Activated CD8-positive, alpha-beta T cell treated with anti-CD3 and anti-CD28 coated beads for 36 hours (primary cell): ENCODE measurements around the gene CNTNAP2. TPM values are rescaled to one million over a fixed set of nuclear protein-coding genes. Genes with fewer than 3 reads are reported as not detected.

ENCODE experiments used
- ATAC-seq: fragments of 200-7000 bp; cut with Tn5 transposase; one replicate; pipeline ENCODE4 v1.10.0; 2021; ENCODE audit warnings: mild to moderate bottlenecking, moderate library complexity
- CTCF ChIA-PET: fragments of 350-600 bp; sonication (Branson Sonifier 250); formaldehyde crosslinking; loops from one replicate; lab custom pipeline; 2021; ENCODE audit warnings: antibody characterized with exemption; lab: Charles Lee
- POLR2A ChIA-PET: fragments of 350-600 bp; sonication (Branson Sonifier 250); formaldehyde crosslinking; loops from one replicate; lab custom pipeline; 2021; ENCODE audit warnings: antibody characterized with exemption; lab: Charles Lee
- DNase-seq: peaks from one replicate; pipeline ENCODE4 v3.0.0-alpha.2; 2020
- H3K27ac Mint-ChIP-seq: one replicate; pipeline ENCODE4 v1.8.0; 2021; ENCODE audit warnings: mild to moderate bottlenecking, mixed read lengths
- H3K27me3 Mint-ChIP-seq: one replicate; pipeline ENCODE4 v1.8.0; 2021; ENCODE audit warnings: mixed read lengths
- H3K36me3 Mint-ChIP-seq: one replicate; pipeline ENCODE4 v1.8.0; 2021; ENCODE audit warnings: low read depth, mixed read lengths
- H3K4me1 Mint-ChIP-seq: one replicate; pipeline ENCODE4 v1.8.0; 2021; ENCODE audit warnings: low read depth, mixed read lengths
- H3K4me3 Mint-ChIP-seq: one replicate; pipeline ENCODE4 v1.8.0; 2021; ENCODE audit warnings: mild to moderate bottlenecking, moderate library complexity, mixed read lengths
- H3K9me3 Mint-ChIP-seq: one replicate; pipeline ENCODE4 v1.8.0; 2021; ENCODE audit warnings: mixed read lengths
- CTCF ChIP-seq: fragments of 200-600 bp; IDR thresholded peaks from one replicate; pipeline ENCODE4 v1.8.0; 2022; ENCODE audit warnings: antibody characterized with exemption, mild to moderate bottlenecking
- intact Hi-C: fragments of 100-400 bp; cut with micrococcal nuclease; formaldehyde crosslinking; loops from one replicate; pipeline ENCODE4 v1.10.0; 2022
- total RNA-seq, 2 experiments: library from RNA; stranded (reverse); gene quantifications; one replicate each; pipeline ENCODE4 v1.2.3, GENCODE V29; 2021

CNTNAP2 gene
- total RNA-seq, 2 experiments from 2014 or later: not detected

GRCh38 chr7:147008530-147008929, 891.9 kb downstream of the CNTNAP2 start:
- peaks cover 9% of the 10 kb centered on the region for H3K9me3 Mint-ChIP-seq
- ChIA-PET CTCF (no interaction called here), POLR2A (no interaction called here)
- no peaks in the 10 kb centered on the region for H3K4me1 Mint-ChIP-seq
- no peak for TF ChIP-seq CTCF
- no peak overlapping the region for H3K4me3 Mint-ChIP-seq
- H3K27ac Mint-ChIP-seq: no peak overlapping the region
- ATAC-seq (no peak), DNase-seq (no peak)
- no peaks in the 10 kb centered on the region for H3K36me3 Mint-ChIP-seq
- intact Hi-C loops: no loop called here
- no peaks in the 10 kb centered on the region for H3K27me3 Mint-ChIP-seq

DNA sequence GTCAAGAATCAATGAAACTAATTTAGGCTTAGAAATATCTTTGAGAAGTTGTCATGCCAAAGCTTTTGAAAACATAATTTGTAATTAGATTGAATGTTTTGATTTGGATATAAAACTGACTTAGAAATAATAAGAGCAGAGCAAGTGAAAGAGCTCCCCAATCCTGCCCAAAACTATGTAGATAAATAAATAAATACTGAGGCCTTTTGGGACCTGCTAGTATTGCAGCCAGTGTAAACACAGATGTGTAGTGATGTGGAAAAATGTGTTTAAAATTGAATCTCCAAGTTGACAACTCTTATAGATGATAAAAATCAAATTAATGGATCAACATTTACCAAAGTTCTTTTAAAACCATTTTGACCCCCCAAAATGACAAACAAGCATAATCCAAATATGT, 896.1 kb downstream of the CNTNAP2 start:
- no peaks in the 10 kb centered on the region for H3K36me3 Mint-ChIP-seq
- no peak overlapping the region for H3K27ac Mint-ChIP-seq
- no peak for DNase-seq
- H3K4me1 Mint-ChIP-seq: no peaks in the 10 kb centered on the region
- ATAC-seq: no peak
- ChIA-PET CTCF (no interaction called here), POLR2A (no interaction called here)
- H3K4me3 Mint-ChIP-seq: no peak overlapping the region
- no peaks in the 10 kb centered on the region for H3K27me3 Mint-ChIP-seq
- peaks cover 10% of the 10 kb centered on the region for H3K9me3 Mint-ChIP-seq
- TF ChIP-seq CTCF: no peak
- intact Hi-C loops: no loop called here

GRCh38 chr7:147013825-147014224, 897.2 kb downstream of the CNTNAP2 start:
- DNase-seq: no peak
- Mint-ChIP-seq H3K27me3 (no peaks in the 10 kb centered on the region), H3K9me3 (peaks cover 12% of the 10 kb centered on the region), H3K4me1 (no peaks in the 10 kb centered on the region), H3K27ac (no peak overlapping the region), H3K36me3 (no peaks in the 10 kb centered on the region), H3K4me3 (no peak overlapping the region)
- no peak for TF ChIP-seq CTCF
- no peak for ATAC-seq
- intact Hi-C loops: no loop called here
- ChIA-PET CTCF (no interaction called here), POLR2A (no interaction called here)

DNA sequence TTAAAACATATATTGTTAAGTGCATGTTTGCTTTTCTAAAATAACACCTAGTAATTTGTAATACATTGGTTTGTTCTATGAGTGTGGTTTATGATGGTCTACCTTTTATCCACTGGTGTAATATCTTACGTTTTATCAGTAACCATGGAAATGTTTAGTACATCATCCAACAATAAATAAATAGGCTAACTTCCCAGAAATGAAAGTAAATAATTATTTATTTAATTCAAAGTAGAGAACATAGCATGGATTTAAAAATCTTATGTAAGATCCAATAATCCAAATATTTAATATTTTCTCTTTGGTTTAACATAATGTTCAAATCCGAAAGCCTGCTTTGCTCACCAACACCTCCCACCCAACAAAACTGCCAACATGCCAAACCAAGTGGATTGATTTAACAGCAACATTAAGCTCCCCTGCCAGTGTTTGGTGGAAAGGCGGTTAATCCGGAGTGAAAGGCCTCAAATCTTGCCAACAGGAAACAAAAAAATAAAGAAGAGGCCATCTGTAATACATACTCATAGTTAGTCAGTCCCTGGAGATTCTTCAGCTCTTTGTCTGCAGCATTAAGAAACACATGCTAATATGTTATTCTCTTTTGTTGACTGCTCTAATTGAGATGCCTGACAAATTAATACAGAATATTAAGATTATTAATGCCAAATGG, 897.8 kb downstream of the CNTNAP2 start:
- no peak overlapping the region for H3K4me3 Mint-ChIP-seq
- intact Hi-C loops: no loop called here
- H3K27ac Mint-ChIP-seq: no peak overlapping the region
- no peaks in the 10 kb centered on the region for H3K4me1 Mint-ChIP-seq
- DNase-seq (no peak), ATAC-seq (no peak)
- TF ChIP-seq CTCF: no peak
- peaks cover 7% of the 10 kb centered on the region for H3K9me3 Mint-ChIP-seq
- no peaks in the 10 kb centered on the region for H3K27me3 Mint-ChIP-seq
- ChIA-PET CTCF (no interaction called here), POLR2A (no interaction called here)
- H3K36me3 Mint-ChIP-seq: no peaks in the 10 kb centered on the region

DNA sequence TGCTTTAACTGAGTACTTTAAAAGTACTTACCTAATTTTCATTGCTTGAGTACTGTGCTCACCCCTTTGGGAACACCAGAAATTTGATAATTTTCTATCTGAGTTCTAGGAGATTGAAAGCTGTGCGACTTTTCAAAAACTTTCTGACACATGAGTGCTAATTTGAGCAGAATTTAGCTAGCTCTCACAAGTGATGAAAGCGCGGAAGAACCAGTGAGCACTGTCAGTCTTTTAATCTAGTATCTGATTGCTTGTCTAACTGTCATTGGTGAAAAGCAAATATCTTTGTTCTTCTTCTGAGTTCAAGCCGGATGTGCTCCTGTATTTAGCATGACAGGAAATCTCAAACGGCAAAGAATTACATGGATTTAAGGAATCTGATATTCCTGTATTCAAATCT, 899.4 kb downstream of the CNTNAP2 start:
- Mint-ChIP-seq H3K27me3 (no peaks in the 10 kb centered on the region), H3K27ac (no peak overlapping the region), H3K4me1 (no peaks in the 10 kb centered on the region), H3K4me3 (no peak overlapping the region), H3K36me3 (no peaks in the 10 kb centered on the region), H3K9me3 (peaks cover 3% of the 10 kb centered on the region)
- intact Hi-C loops: no loop called here
- no peak for DNase-seq
- CTCF ChIA-PET: no interaction called here
- POLR2A ChIA-PET: no interaction called here
- ATAC-seq: no peak
- no peak for TF ChIP-seq CTCF
